ENCODE results near the gene SEMA3D.

The SEMA3D gene

GRCh38 chr7:85031475-85031874 is 155.4 kb downstream of the SEMA3D start:
- DNase-seq (ENCODE audit: low spot score) = no peak

GRCh38 chr7:85030893-85031292 is 156.0 kb downstream of the SEMA3D start:
- peak; percentile 73 for DNase-seq (ENCODE audit: low spot score)

- no peak for DNase-seq (ENCODE audit: low spot score)
Measured at GRCh38 chr7:85025312-85025756, 161.5 kb downstream of the SEMA3D start.

GRCh38 chr7:85023916-85024315 is 162.9 kb downstream of the SEMA3D start:
- DNase-seq (ENCODE audit: low spot score) = no peak

GRCh38 chr7:85023066-85023712 is 163.7 kb downstream of the SEMA3D start:
- DNase-seq (ENCODE audit: low spot score) = peak; percentile 82

- DNase-seq (ENCODE audit: low spot score) = peak; percentile 35
Measured at GRCh38 chr7:85022064-85022697, 164.7 kb downstream of the SEMA3D start.

GRCh38 chr7:85021101-85021704 is 165.7 kb downstream of the SEMA3D start:
- peak; percentile 54 for DNase-seq (ENCODE audit: low spot score)

GRCh38 chr7:85019778-85020177 is 167.1 kb downstream of the SEMA3D start:
- no peak for DNase-seq (ENCODE audit: low spot score)

GRCh38 chr7:85019176-85019575 is 167.7 kb downstream of the SEMA3D start:
- DNase-seq (ENCODE audit: low spot score) = no peak

GRCh38 chr7:85018498-85018897 is 168.4 kb downstream of the SEMA3D start:
- no peak for DNase-seq (ENCODE audit: low spot score)

- DNase-seq (ENCODE audit: low spot score) = no peak
Measured at GRCh38 chr7:85016286-85016685, 170.6 kb downstream of the SEMA3D start.

GRCh38 chr7:85014936-85015660 is 171.8 kb downstream of the SEMA3D start:
- DNase-seq (ENCODE audit: low spot score) = peak; percentile 35

- DNase-seq (ENCODE audit: low spot score) = no peak
Measured at GRCh38 chr7:85011127-85011526, 175.7 kb downstream of the SEMA3D start.

- no peak for DNase-seq (ENCODE audit: low spot score)
Measured at GRCh38 chr7:85010306-85010705, 176.6 kb downstream of the SEMA3D start.

GRCh38 chr7:85006754-85007153 is 180.1 kb downstream of the SEMA3D start:
- DNase-seq (ENCODE audit: low spot score) = no peak

GRCh38 chr7:85004402-85004801 is 182.5 kb downstream of the SEMA3D start:
- no peak for DNase-seq (ENCODE audit: low spot score)

GRCh38 chr7:85001495-85002345 is 185.1 kb downstream of the SEMA3D start:
- DNase-seq (ENCODE audit: low spot score) = no peak

GRCh38 chr7:85000735-85001350 is 186.0 kb downstream of the SEMA3D start:
- DNase-seq (ENCODE audit: low spot score) = no peak

- no peak for DNase-seq (ENCODE audit: low spot score)
Measured at GRCh38 chr7:84999450-84999849, 187.4 kb downstream of the SEMA3D start.

- no peak for DNase-seq (ENCODE audit: low spot score)
Measured at GRCh38 chr7:84998665-84999064, 188.2 kb downstream of the SEMA3D start.

GRCh38 chr7:84997626-84998025 is 189.2 kb downstream of the SEMA3D start:
- DNase-seq (ENCODE audit: low spot score) = no peak

Data from NAMALWA (cell line).